Posterior cingulate gyrus (tissue), 11 donors: ENCODE results near the gene DDHD1.

Source experiments
- DNase-seq, 10 donors: peaks; one replicate each; pipeline versions ENCODE4 v3.0.0 to v3.0.0-alpha.2; 2020 to 2021; ENCODE audit warnings: mixed read lengths in 3 of 10
- intact Hi-C: fragments of 100-400 bp; cut with DNase I; formaldehyde crosslinking; loops from one replicate; pipeline ENCODE4 v1.15.1; 2023

The DDHD1 gene

DNA sequence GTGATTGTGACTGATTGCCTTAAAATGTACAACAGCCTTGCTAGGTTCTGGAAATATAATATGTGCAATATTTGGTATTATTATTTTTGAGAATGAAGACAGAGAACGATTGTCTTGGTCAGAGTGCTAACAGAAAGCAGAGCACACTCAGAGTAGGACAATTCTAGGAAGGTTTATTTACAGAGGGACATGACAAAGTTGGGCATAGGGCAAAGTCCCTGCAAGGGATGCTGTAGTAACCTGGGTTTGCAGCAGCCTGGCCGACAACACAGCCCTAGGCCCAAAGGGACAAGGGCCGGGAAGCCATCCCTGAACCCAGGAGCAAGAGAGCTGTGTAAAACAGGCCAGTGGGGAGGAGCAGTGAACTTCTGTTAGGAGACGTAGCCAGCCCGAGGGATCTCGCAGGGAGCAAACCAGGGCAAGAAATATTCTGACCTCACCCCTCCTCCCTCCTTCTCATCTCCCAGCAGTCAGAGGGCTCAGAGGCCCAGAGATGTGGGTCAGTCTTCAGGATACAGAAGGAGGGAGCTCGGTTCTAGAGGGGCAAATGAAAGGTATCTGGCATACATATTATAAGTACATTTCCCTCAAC, 151.2 kb downstream of the DDHD1 start:
- intact Hi-C loops, result no loop called here
- no peak for DNase-seq

DNA sequence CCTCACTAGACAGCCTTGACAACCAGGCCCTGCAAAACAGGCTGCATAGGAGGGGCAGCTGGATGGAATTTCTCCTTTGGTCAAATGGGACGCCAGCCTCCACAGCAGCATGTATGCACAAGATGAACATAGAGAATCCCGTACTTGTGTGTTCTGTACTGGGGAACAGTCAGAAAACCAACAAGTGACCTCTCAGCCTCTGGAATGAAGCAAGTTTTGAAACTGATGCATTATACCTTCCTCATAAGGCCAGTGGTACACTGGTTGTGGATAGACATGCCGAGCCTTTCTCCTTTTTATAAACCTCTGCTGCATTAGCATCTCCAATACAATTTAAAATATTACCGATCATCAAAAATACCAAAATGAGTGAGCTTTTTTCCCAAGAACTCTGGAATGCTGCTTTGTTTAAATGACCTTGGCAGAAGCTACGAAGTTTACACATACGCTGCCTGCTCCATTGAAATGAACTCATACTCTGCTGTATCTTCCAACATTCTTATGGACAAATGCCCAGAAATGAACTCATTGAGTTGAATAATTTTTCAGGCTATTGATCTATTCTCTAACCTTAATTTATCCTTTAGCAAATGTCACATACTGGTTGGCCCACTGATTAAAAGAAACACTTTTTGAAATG, 154.6 kb downstream of the DDHD1 start:
- intact Hi-C loops, result no loop called here
- DNase-seq, result no peak

DNA sequence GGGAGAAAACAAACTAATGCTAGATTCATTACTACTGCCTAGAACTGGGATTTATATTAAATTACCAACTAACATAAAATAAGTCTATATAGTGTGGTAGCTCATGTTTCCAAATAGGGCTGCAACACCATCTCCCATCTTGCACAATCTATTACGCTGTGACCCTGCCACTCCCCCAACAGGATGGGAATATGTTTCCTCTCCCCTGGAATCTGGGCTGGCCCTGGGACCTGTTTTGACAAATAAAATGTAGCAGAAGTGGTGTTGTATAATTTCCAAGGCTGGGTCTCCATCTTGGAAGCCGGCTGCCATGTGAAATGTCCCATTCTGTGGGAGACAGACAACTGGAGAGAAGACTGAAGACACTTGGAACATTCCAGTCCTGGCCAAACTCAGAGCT, 156.6 kb downstream of the DDHD1 start:
- intact Hi-C loops, result no loop called here
- DNase-seq, result no peak

DNA sequence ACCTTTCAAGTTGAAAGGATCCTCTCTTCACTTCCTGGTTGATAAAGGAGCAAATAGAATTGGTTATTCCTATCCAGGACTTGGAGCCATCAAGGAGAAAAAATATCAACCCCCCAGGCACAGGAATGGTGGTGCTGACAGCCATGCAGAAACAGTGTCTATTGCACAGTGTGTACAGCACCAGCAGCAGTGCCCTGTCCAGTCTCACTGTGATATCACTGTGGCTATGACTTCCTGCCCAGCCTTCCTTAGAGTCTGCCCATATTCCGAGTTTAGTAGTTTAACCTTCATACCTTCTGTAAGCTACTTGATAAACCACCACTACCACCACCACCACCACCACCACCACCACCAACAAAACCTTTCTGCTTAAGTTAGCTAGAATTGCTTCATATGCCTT, 157.1 kb downstream of the DDHD1 start:
- intact Hi-C loops, result no loop called here
- DNase-seq, result no peak

DNA sequence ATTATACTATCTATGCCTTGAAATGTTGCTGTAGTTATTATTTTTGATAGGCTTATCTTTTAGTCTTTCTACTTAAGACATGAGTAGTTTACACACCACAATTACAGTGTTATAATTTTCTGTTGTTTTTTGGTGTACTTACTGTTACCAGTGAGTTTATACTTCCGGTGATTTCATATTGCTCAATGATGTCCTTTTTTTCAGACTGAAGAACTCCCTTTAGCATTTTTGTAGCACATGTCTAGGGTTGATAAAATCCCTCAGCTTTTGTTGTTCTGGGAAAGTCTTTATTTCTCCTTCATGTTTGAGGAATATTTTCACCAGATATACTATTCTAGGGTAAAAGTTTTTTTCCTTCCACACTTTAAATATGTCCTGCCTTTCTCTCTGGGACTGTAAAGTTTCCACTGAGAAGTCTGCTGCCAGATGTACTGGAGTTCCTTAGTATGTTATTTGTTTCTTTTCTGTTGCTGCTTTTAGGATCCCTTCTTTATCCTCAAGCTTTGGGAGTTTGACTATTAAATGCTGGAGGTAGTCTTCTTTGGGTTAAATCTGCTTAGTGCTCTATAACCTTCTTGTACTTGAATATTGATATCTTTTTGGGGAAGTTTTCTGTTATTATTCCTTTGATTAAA, 160.8 kb downstream of the DDHD1 start:
- DNase-seq, result no peak
- intact Hi-C loops, result no loop called here

DNA sequence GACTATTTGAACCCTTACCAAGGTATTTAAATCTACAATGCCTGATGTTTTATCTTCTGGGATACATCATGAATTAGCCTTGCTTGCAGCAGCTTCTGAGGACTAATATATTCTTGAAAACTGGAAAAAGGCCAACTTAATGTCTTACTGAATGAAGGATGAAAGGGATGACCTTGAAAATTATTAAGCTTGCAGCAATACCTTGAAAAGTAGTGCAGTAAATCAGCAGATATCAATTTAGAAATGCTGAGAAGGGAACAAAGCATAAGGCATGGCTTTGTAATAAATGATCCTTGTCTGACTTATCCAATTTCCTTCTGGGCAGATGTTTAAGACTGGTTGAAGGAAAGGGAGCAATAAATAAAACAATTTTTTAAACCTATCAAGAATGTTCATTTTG, 165.0 kb downstream of the DDHD1 start:
- intact Hi-C loops, result no loop called here
- DNase-seq, result no peak

DNA sequence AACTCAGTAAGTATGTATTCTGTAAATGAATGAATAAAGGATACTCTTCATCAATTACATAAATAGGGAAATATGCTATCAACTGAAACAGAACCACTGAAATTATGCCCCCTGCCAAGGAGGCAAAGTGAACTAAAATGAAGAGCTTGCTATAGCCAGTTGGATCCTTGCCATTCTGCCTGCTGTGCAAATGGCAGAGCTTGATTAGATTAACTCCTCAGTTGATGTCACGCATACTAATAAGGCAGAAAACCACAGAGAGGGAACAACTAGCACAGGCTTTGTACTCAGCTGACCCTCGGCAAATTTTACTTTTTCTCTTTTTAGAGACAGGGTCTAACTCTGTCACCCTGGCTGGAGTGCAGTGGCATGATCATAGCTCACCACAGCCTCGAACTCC, 165.6 kb downstream of the DDHD1 start:
- intact Hi-C loops, result no loop called here
- no peak for DNase-seq

DNA sequence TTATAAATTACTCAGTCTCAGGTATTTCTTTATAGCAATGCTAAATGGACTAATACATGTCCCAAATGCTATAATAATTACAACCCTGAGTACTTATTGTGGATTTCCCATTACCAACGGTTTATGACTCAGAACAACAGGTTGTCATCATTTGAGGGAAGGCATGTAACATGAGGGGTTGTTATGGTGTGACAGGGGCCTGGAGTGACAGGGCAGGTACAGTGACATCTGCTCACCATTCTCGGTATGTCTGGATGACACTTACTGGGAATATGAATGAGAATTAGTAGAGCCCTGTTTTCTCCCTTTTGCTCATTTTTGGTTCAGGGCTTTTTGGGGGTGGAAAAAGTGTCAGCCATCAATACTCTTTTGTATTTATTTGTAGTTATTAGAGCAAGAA, 166.1 kb downstream of the DDHD1 start:
- intact Hi-C loops, result no loop called here
- DNase-seq, result no peak
